ENCODE data around the gene KCND2. TPM values are rescaled to one million over a fixed set of nuclear protein-coding genes. Genes with fewer than 3 reads are reported as not detected.

The KCND2 gene
- total RNA-seq, 2 experiments from 2014 or later = not detected

GRCh38 chr7:120278773-120279172 lies 5.8 kb downstream of the KCND2 start:
- Mint-ChIP-seq H3K9me3 (no peaks in the 10 kb centered on the region), H3K4me3 (no peak overlapping the region), H3K27ac (no peak overlapping the region), H3K4me1 (ENCODE audit: low read depth) (no peaks in the 10 kb centered on the region), H3K36me3 (ENCODE audit: low read depth) (no peaks in the 10 kb centered on the region), H3K27me3 (peaks cover 9% of the 10 kb centered on the region)
- ATAC-seq = no peak
- TF ChIP-seq CTCF (IDR thresholded peaks at IDR 0.05) = no peak
- intact Hi-C loops (cut with micrococcal nuclease) = no loop called here
- ChIA-PET POLR2A (no interaction called here), CTCF (no interaction called here)
- no peak for DNase-seq

GRCh38 chr7:120280743-120281142 lies 7.8 kb downstream of the KCND2 start:
- H3K4me1 Mint-ChIP-seq (ENCODE audit: low read depth) = no peaks in the 10 kb centered on the region
- H3K36me3 Mint-ChIP-seq (ENCODE audit: low read depth) = no peaks in the 10 kb centered on the region
- no peak for TF ChIP-seq CTCF (IDR thresholded peaks at IDR 0.05)
- ATAC-seq (no peak), DNase-seq (no peak)
- ChIA-PET CTCF (no interaction called here), POLR2A (no interaction called here)
- H3K27ac Mint-ChIP-seq = no peak overlapping the region
- no peaks in the 10 kb centered on the region for H3K27me3 Mint-ChIP-seq
- H3K9me3 Mint-ChIP-seq = no peaks in the 10 kb centered on the region
- no peak overlapping the region for H3K4me3 Mint-ChIP-seq
- intact Hi-C loops (cut with micrococcal nuclease) = no loop called here

GRCh38 chr7:120293027-120293426 lies 20.1 kb downstream of the KCND2 start:
- Mint-ChIP-seq H3K27me3 (no peaks in the 10 kb centered on the region), H3K4me3 (no peak overlapping the region), H3K36me3 (ENCODE audit: low read depth) (no peaks in the 10 kb centered on the region), H3K27ac (no peak overlapping the region), H3K4me1 (ENCODE audit: low read depth) (no peaks in the 10 kb centered on the region), H3K9me3 (peaks cover 2% of the 10 kb centered on the region)
- intact Hi-C loops (cut with micrococcal nuclease) = no loop called here
- DNase-seq = no peak
- ChIA-PET CTCF (no interaction called here), POLR2A (no interaction called here)
- no peak for ATAC-seq
- no peak for TF ChIP-seq CTCF (IDR thresholded peaks at IDR 0.05)

- POLR2A ChIA-PET = no interaction called here
These were observed 29.2 kb downstream of the KCND2 start for GRCh38 chr7:120302190-120302589.

GRCh38 chr7:120303105-120303504 lies 30.1 kb downstream of the KCND2 start:
- CTCF ChIA-PET = no interaction called here
- Mint-ChIP-seq H3K27me3 (no peaks in the 10 kb centered on the region), H3K27ac (no peak overlapping the region), H3K36me3 (ENCODE audit: low read depth) (no peaks in the 10 kb centered on the region), H3K9me3 (no peaks in the 10 kb centered on the region), H3K4me3 (no peak overlapping the region), H3K4me1 (ENCODE audit: low read depth) (no peaks in the 10 kb centered on the region)
- DNase-seq (no peak), ATAC-seq (no peak)
- intact Hi-C loops (cut with micrococcal nuclease) = no loop called here
- no peak for TF ChIP-seq CTCF (IDR thresholded peaks at IDR 0.05)
- POLR2A ChIA-PET = no interaction called here

More at GRCh38 chr7:120302190-120302589, 29.2 kb downstream of the KCND2 start:
- no peak overlapping the region for H3K4me3 Mint-ChIP-seq
- no peaks in the 10 kb centered on the region for H3K36me3 Mint-ChIP-seq (ENCODE audit: low read depth)
- no peaks in the 10 kb centered on the region for H3K9me3 Mint-ChIP-seq
- CTCF ChIA-PET = no interaction called here
- DNase-seq (no peak), ATAC-seq (no peak)
- H3K4me1 Mint-ChIP-seq (ENCODE audit: low read depth) = no peaks in the 10 kb centered on the region
- intact Hi-C loops (cut with micrococcal nuclease) = no loop called here
- TF ChIP-seq CTCF (IDR thresholded peaks at IDR 0.05) = no peak
- H3K27me3 Mint-ChIP-seq = no peaks in the 10 kb centered on the region
- H3K27ac Mint-ChIP-seq = no peak overlapping the region

Data from activated CD8-positive, alpha-beta T cell treated with anti-CD3 and anti-CD28 coated beads for 36 hours (primary cell).